ENCODE data around the gene CAPZA3. TPM values are rescaled to one million over a fixed set of nuclear protein-coding genes. Genes with fewer than 3 reads are reported as not detected.
"Not testable (repeated sequence)": the region's sequence is repeated elsewhere in the genome, so short reads cannot be mapped to it uniquely, and the experiment has no call there.

Gene CAPZA3, protein sequence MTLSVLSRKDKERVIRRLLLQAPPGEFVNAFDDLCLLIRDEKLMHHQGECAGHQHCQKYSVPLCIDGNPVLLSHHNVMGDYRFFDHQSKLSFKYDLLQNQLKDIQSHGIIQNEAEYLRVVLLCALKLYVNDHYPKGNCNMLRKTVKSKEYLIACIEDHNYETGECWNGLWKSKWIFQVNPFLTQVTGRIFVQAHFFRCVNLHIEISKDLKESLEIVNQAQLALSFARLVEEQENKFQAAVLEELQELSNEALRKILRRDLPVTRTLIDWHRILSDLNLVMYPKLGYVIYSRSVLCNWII
- not detected for total RNA-seq

DNA sequence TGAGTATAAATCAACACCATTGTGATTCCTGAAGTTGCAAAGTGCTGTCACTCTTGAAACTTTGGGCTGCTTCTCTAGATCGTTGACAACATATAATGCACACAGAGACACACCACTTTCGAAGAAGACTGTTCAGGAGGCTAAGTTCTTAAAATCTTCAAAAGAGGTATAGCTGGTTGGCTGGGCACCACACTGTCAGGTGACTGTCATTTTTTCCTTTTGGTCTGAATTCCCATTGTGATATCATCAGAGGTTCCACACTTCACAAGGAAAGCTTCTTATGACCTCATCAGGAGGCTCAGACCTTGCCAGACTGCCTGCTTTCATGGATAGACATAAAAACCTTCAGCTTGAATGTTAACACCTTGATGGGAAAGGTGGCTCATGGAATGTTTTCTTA is at the start of gene CAPZA3, which contains the start of gene PLCZ1:
Gene CAPZA3, plus strand, starts transcription at position 301 of the 400 bp plus-strand sequence. CDS start 150 bp downstream, outside the sequence.
Gene PLCZ1, minus strand, starts transcription at position 194 of the 400 bp plus-strand sequence. CDS start 641 bp downstream, outside the sequence.
- Mint-ChIP-seq H3K27ac (no peak within 1 kb of the TSS), H3K36me3 (no peaks in the 10 kb centered on the region), H3K9me3 (peaks cover 7 to 16% of the 10 kb centered on the region in 2 donors)
- no peak for ATAC-seq
- no peak for DNase-seq (ENCODE audit: low spot score in 2 of 2)

DNA sequence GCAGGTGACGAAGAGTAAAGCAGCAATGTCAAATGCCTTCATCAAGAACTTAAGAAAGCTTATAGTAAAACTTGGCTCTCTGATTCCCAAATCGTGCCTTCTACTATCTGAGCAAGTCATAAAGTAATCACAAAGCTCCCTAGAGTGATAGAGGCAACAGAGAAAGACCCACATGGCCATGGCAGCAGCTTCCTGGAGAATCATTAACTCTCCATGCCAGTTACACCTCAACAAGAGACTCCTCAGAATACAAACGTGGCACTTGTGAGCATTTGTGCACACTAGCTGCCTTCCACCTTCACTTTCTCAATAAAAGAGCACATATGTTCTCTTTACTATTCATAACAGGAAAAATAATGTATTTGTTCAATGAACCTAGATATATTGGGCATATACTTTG is 48.1 kb upstream of the CAPZA3 start:
- peaks cover 20% of the 10 kb centered on the region in 2 donors for H3K9me3 Mint-ChIP-seq
- ATAC-seq (no peak), DNase-seq (ENCODE audit: low spot score in 2 of 2) (no peak)
- H3K36me3 Mint-ChIP-seq = no peaks in the 10 kb centered on the region
- no peak overlapping the region for H3K27ac Mint-ChIP-seq

- no peak for ATAC-seq
- H3K27ac Mint-ChIP-seq = no peak overlapping the region
- peaks cover 20 to 21% of the 10 kb centered on the region in 2 donors for H3K9me3 Mint-ChIP-seq
- no peak for DNase-seq (ENCODE audit: low spot score in 2 of 2)
- no peaks in the 10 kb centered on the region for H3K36me3 Mint-ChIP-seq
Measured at GRCh38 chr12:18690653-18691052, 47.3 kb upstream of the CAPZA3 start.

- not testable (repeated sequence) for DNase-seq (ENCODE audit: low spot score in 2 of 2); H3K36me3 Mint-ChIP-seq; H3K27ac Mint-ChIP-seq; ATAC-seq
- H3K9me3 Mint-ChIP-seq = peaks cover 21 to 27% of the 10 kb centered on the region in 2 donors
Measured at GRCh38 chr12:18693986-18694385, 43.9 kb upstream of the CAPZA3 start.

DNA sequence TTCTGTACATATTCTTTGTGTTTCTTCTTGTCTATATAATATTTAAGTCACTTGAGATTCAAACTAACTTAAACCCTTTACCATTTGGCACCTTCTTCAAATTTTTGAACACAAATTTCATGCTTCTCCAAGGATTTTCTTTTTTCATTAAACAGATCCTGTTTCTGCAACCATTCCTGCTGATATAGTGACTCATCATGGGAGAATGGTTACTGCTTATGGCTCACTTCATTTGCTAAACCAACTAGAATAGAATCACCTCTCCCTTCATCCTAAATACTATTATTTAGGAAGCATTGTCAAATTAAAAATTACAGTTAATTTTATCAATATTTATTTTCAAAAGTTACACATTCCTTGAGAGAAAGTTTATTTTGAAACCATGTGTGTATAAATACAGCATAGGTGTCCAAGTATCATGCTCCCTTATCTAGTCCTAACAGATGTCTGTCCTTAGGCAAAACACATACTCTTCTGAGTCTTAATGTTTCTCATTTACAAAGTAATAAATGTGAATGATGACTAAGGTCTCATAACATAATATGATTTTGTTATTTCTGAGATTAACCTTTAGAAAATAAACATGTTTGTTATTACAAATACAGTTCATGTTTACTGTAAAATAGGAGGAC is 40.8 kb upstream of the CAPZA3 start:
- DNase-seq (ENCODE audit: low spot score in 2 of 2) = no peak

GRCh38 chr12:18700271-18700670 is 37.6 kb upstream of the CAPZA3 start:
- no peak for DNase-seq (ENCODE audit: low spot score in 2 of 2)
- H3K36me3 Mint-ChIP-seq = peaks cover 0 to 6% of the 10 kb centered on the region in 2 donors
- peaks cover 12 to 16% of the 10 kb centered on the region in 2 donors for H3K9me3 Mint-ChIP-seq
- no peak overlapping the region for H3K27ac Mint-ChIP-seq
- ATAC-seq = no peak

More for the DNA sequence above, 40.8 kb upstream of the CAPZA3 start:
- Mint-ChIP-seq H3K27ac (no peak overlapping the region), H3K36me3 (no peaks in the 10 kb centered on the region), H3K9me3 (peaks cover 12 to 19% of the 10 kb centered on the region in 2 donors)
- ATAC-seq = no peak

DNA sequence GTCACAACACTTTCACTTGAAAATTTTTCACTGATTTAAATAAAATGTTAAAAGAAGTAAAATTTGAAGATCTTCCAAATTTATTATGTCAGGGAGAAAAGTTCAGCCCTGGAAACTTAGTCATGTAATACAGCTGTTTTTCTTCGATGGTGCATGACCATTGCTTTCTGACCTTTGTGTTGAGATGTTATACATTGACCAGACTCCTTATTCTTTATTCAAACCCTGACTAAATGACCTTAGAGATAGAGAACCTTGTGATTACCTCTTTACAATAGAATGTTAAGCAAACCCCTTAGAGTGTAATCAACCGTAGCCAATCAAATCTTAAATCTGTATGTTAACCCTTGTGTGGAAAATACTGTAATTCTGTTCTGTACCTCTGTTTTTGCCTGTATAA is 34.6 kb upstream of the CAPZA3 start:
- Mint-ChIP-seq H3K36me3 (peaks cover 0 to 6% of the 10 kb centered on the region in 2 donors), H3K27ac (no peak overlapping the region), H3K9me3 (peaks cover 16 to 21% of the 10 kb centered on the region in 2 donors)
- DNase-seq (ENCODE audit: low spot score in 2 of 2) = no peak
- no peak for ATAC-seq

GRCh38 chr12:18703911-18704310 is 34.0 kb upstream of the CAPZA3 start:
- DNase-seq (ENCODE audit: low spot score in 2 of 2) = no peak
- peaks cover 0 to 6% of the 10 kb centered on the region in 2 donors for H3K36me3 Mint-ChIP-seq
- peaks cover 16 to 20% of the 10 kb centered on the region in 2 donors for H3K9me3 Mint-ChIP-seq

GRCh38 chr12:18706798-18707197 is 31.1 kb upstream of the CAPZA3 start:
- Mint-ChIP-seq H3K27ac (no peak overlapping the region), H3K36me3 (peaks cover 0 to 6% of the 10 kb centered on the region in 2 donors), H3K9me3 (peaks cover 19 to 30% of the 10 kb centered on the region in 2 donors)
- no peak for ATAC-seq
- no peak for DNase-seq (ENCODE audit: low spot score in 2 of 2)

More at GRCh38 chr12:18703911-18704310, 34.0 kb upstream of the CAPZA3 start:
- no peak overlapping the region for H3K27ac Mint-ChIP-seq
- ATAC-seq = no peak

- H3K36me3 Mint-ChIP-seq = no peaks in the 10 kb centered on the region
- no peak for DNase-seq (ENCODE audit: low spot score in 2 of 2)
- no peak for ATAC-seq
- H3K27ac Mint-ChIP-seq = no peak overlapping the region
- H3K9me3 Mint-ChIP-seq = peaks cover 13 to 14% of the 10 kb centered on the region in 2 donors
Measured at GRCh38 chr12:18716236-18716635, 21.7 kb upstream of the CAPZA3 start.

DNA sequence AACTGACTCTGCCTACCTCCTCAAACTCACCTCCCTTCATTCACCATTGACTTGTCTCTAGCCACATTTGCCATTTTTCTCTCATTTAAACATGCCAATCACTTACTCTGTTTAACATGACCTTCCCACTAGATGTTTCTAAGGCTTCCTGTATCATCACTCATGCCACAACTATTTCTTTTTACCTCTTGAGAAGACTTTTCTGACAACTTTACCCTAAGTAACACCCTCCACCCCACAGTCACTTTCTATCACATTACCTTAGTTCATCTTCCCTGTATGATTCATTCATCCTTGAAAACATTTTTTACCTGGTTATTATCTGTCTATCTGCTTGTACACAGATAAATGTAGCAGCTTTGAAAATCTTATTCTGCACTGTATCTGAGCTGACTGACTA is 19.5 kb upstream of the CAPZA3 start:
- DNase-seq (ENCODE audit: low spot score in 2 of 2) (no peak), ATAC-seq (no peak)
- Mint-ChIP-seq H3K27ac (no peak overlapping the region), H3K9me3 (peaks cover 10 to 17% of the 10 kb centered on the region in 2 donors), H3K36me3 (no peaks in the 10 kb centered on the region)

DNA sequence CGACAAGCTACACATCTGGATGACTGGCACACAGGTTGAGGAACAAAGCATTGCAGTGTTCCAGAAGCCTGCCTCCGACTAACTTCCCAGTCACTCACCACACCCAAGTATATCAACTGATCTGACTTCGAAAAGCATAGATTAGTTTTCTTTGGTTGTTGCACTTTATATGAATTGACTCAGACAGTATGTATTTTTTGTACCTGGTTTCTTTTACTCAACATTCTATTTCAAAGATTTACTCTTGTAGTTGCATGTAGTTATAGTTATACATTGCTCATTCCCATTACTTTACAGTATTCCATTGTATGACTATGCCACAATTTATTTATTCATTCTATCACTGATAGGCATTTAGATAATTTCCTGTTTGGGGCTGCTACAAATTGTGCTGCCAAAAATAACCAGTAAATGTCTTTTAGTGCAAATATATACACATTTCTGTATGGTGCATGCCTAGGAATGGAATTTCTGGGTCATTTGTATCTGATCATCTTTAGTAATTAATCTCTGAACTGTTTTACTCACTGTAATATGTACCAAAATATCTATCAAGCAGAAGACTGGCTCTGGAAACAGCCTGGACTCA is 17.9 kb upstream of the CAPZA3 start:
- Mint-ChIP-seq H3K36me3 (peaks cover 0 to 5% of the 10 kb centered on the region in 2 donors), H3K27ac (no peak overlapping the region), H3K9me3 (peaks cover 14 to 18% of the 10 kb centered on the region in 2 donors)
- ATAC-seq (no peak), DNase-seq (ENCODE audit: low spot score in 2 of 2) (no peak)

DNA sequence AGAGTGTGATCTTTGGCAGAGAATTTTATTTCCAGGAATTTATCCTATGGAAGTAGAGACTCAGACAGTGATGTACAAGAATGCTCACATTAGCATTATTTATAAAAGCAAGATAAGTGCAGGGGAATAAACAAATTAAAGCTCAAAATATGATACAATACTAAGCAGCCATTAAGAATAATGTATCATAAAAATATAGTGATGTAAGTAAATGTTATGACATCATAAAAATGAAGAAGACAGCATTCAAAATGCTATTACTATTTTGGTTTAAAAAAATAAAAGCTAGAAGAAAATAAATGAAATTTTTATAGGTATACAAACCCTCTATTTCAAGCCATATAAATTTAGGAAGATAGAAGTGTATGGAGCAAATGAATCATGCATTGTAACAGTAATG is 17.2 kb upstream of the CAPZA3 start:
- H3K36me3 Mint-ChIP-seq = peaks cover 0 to 5% of the 10 kb centered on the region in 2 donors
- DNase-seq (ENCODE audit: low spot score in 2 of 2) (no peak), ATAC-seq (no peak)
- peaks cover 15 to 19% of the 10 kb centered on the region in 2 donors for H3K9me3 Mint-ChIP-seq
- H3K27ac Mint-ChIP-seq = no peak overlapping the region

DNA sequence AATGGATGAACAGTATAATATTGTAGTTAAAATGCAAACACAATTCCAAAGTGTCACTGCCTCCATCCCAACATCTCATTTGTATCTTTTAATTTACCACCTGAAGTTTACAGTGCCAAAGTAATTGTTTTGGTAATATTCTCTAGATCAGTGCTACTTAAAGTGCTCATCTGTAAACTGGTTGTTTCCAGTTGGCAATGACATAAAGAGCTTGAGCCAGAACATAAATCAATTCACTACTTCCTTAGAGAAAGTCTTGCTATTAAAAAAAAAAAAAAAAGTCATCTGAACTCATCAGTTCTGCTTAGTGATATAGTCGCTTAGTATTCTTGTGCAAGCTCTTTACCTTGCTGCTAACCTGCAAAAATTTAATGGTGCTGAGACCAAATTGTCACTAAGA is 16.5 kb upstream of the CAPZA3 start:
- H3K36me3 Mint-ChIP-seq = peaks cover 0 to 5% of the 10 kb centered on the region in 2 donors
- no peak overlapping the region for H3K27ac Mint-ChIP-seq
- ATAC-seq (no peak), DNase-seq (ENCODE audit: low spot score in 2 of 2) (no peak)
- H3K9me3 Mint-ChIP-seq = peaks cover 15 to 19% of the 10 kb centered on the region in 2 donors

DNA sequence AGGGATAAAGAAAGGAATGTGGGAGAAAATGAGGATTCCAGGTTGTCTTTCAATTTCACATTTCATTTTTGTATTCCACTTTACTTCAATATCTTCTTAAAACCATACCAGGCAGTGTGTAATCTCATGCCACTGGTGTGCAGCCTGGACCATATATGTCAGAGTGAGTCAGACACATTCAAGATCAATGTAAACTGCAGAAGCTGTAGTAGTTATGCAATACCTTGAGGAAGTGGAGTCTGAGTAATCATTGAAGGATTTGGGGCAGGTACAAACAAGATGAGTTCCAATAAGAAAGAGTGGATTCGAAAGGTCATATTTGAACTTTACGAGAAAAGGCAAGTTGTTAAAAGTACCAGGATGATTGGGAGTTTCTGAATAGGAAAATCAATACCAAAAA is 14.2 kb upstream of the CAPZA3 start:
- H3K9me3 Mint-ChIP-seq = peaks cover 17 to 22% of the 10 kb centered on the region in 2 donors
- peaks cover 0 to 5% of the 10 kb centered on the region in 2 donors for H3K36me3 Mint-ChIP-seq
- no peak for DNase-seq (ENCODE audit: low spot score in 2 of 2)
- ATAC-seq = no peak
- H3K27ac Mint-ChIP-seq = no peak overlapping the region

DNA sequence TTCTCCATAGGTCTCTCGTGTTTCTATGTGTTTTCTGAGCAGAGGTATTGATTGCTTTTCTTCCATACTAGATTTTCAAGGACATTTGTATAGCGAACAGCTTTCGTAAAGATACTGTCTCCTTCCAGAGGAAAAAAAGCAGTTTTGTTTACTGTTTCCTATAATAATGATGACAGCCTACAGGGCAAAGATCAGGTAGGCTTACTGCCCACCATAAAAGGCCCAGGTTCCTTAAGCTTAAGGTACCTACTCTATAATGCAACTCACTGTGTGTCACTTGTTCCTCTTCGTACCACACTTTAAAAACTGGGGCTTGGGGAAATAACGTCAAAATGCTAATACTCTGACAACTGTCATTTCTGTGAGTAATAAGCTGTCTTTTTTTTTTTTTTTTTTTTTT is 6.8 kb upstream of the CAPZA3 start:
- no peak overlapping the region for H3K27ac Mint-ChIP-seq
- no peak for ATAC-seq
- H3K36me3 Mint-ChIP-seq = no peaks in the 10 kb centered on the region

DNA sequence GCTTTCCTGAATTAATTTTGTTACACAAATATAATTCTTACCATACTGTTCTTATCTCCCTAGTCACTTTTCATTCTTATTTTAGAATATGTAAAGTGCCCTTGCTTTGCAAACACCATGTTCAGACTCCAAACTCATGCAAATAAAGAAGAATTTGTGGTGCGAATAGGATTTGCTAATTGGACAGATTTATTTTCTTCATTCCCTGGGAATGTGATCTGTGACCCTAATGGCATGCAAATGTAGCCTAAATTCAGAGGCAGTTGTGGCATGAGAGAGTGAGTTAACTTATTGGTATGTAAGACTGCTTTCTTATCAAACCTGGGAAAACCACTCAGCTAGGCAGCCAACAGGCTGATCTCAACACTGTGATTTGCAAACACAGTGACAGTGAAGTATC is 10.0 kb downstream of the CAPZA3 start:
- Mint-ChIP-seq H3K27ac (no peak overlapping the region), H3K9me3 (peaks cover 12 to 21% of the 10 kb centered on the region in 2 donors), H3K36me3 (no peaks in the 10 kb centered on the region)
- no peak for ATAC-seq
- no peak for DNase-seq (ENCODE audit: low spot score in 2 of 2)

More for the DNA sequence above, 6.8 kb upstream of the CAPZA3 start:
- peaks cover 9 to 22% of the 10 kb centered on the region in 2 donors for H3K9me3 Mint-ChIP-seq
- DNase-seq (ENCODE audit: low spot score in 2 of 2) = no peak

Data from activated naive CD4-positive, alpha-beta T cell treated with anti-CD3 and anti-CD28 coated beads, Interleukin-2, amount 50 U/mL, for 72 hours (primary cell).